CD14-positive monocyte (primary cell): ENCODE measurements around the gene DTD1. TPM values are rescaled to one million over a fixed set of nuclear protein-coding genes. Genes with fewer than 3 reads are reported as not detected.
A peak's percentile ranks its signal among the peaks of the same experiment; 100 is the strongest.

Source experiments
- DNase-seq, 3 donors: peaks; one replicate each; pipeline ENCODE4 v3.0.0-alpha.2; 2011 to 2022
- H2AFZ ChIP-seq: 2 replicates; pipeline ENCODE4 v1.6.0; 2012; ENCODE audit warnings: mild to moderate bottlenecking, low read depth, low read length, inconsistent platforms; ENCODE audit not compliant: insufficient read depth, poor library complexity, severe bottlenecking
- H3K27ac ChIP-seq, 2 donors: 1 replicate in 1 of 2; 2 replicates in 1 of 2; pipeline ENCODE4 v1.5.1; 2012 to 2013; ENCODE audit warnings: low read length in 2 of 2, control low read depth in 1 of 2, inconsistent platforms in 1 of 2, low read depth in 1 of 2, mild to moderate bottlenecking in 1 of 2
- H3K27me3 ChIP-seq, 2 donors: one replicate each; pipeline versions ENCODE4 v1.6.0 to v1.6.1; 2011 to 2013; ENCODE audit warnings: low read length in 2 of 2; ENCODE audit not compliant: control insufficient read depth in 2 of 2, insufficient read depth in 2 of 2
- H3K36me3 ChIP-seq, 2 donors: replicated peaks in 1 of 2; 1 replicate in 1 of 2; 2 replicates in 1 of 2; pipeline versions ENCODE4 v1.5.1 to v1.6.1; 2012 to 2013; ENCODE audit warnings: low read length in 2 of 2, control low read depth in 1 of 2, inconsistent platforms in 1 of 2, mild to moderate bottlenecking in 1 of 2; ENCODE audit not compliant: insufficient read depth in 2 of 2, control insufficient read depth in 1 of 2
- H3K4me1 ChIP-seq, 2 donors: 1 replicate in 1 of 2; 2 replicates in 1 of 2; pipeline versions ENCODE4 v1.5.1 to v1.6.1; 2012 to 2013; ENCODE audit warnings: low read length in 2 of 2, control low read depth in 1 of 2, inconsistent platforms in 1 of 2, mild to moderate bottlenecking in 1 of 2, moderate library complexity in 1 of 2; ENCODE audit not compliant: insufficient read depth in 2 of 2, control insufficient read depth in 1 of 2
- H3K4me2 ChIP-seq: replicated peaks from 2 replicates; pipeline ENCODE3; 2012; ENCODE audit warnings: low read length, moderate library complexity, mild to moderate bottlenecking; ENCODE audit not compliant: poor library complexity, severe bottlenecking; ENCODE audit errors: extremely low read depth
- H3K4me3 ChIP-seq, 3 experiments: fragments of 200-600 bp in 1 of 3; sonication (generic) in 1 of 3; replicated peaks in 1 of 3; 1 replicate in 2 of 3; 2 replicates in 1 of 3; pipeline ENCODE4 v1.5.1; 2011 to 2013; ENCODE audit warnings: low read length in 3 of 3, mild to moderate bottlenecking in 3 of 3, control low read depth in 2 of 3, low read depth in 2 of 3, inconsistent platforms in 1 of 3, moderate library complexity in 1 of 3
- H3K79me2 ChIP-seq: 2 replicates; pipeline ENCODE4 v1.6.0; 2012; ENCODE audit warnings: mild to moderate bottlenecking, control low read depth, inconsistent platforms, low read length, moderate library complexity; ENCODE audit not compliant: insufficient read depth
- H3K9ac ChIP-seq: 2 replicates; pipeline ENCODE4 v1.6.0; 2017; ENCODE audit warnings: low read length, mild to moderate bottlenecking; ENCODE audit not compliant: insufficient read depth, poor library complexity, severe bottlenecking
- H3K9me3 ChIP-seq, 2 donors: replicated peaks in 1 of 2; 1 replicate in 1 of 2; 2 replicates in 1 of 2; pipeline versions ENCODE4 v1.5.1 to v1.6.1; 2012 to 2013; ENCODE audit warnings: low read length in 2 of 2, control low read depth in 1 of 2; ENCODE audit not compliant: control insufficient read depth in 1 of 2, insufficient read depth in 1 of 2
- H4K20me1 ChIP-seq: 2 replicates; pipeline ENCODE4 v1.6.0; 2012; ENCODE audit warnings: mild to moderate bottlenecking, low read length, control low read depth, moderate library complexity; ENCODE audit not compliant: insufficient read depth
- H3K27ac Mint-ChIP-seq, 7 donors: one replicate each; pipeline ENCODE4 v1.8.0; 2020; ENCODE audit warnings: mild to moderate bottlenecking in 7 of 7, mixed read lengths in 7 of 7, moderate library complexity in 6 of 7, inconsistent platforms in 2 of 7
- H3K27me3 Mint-ChIP-seq, 3 donors: one replicate each; pipeline ENCODE4 v1.8.0; 2021 to 2022; ENCODE audit warnings: low read depth in 3 of 3, mild to moderate bottlenecking in 3 of 3, mixed read lengths in 3 of 3, moderate library complexity in 3 of 3, inconsistent platforms in 1 of 3
- H3K36me3 Mint-ChIP-seq, 2 donors: one replicate each; pipeline ENCODE4 v1.8.0; 2020; ENCODE audit warnings: mixed read lengths in 2 of 2, inconsistent platforms in 1 of 2, mild to moderate bottlenecking in 1 of 2
- H3K4me1 Mint-ChIP-seq: one replicate; pipeline ENCODE4 v1.8.0; 2020; ENCODE audit warnings: mild to moderate bottlenecking, mixed read lengths
- H3K4me3 Mint-ChIP-seq, 2 donors: one replicate each; pipeline ENCODE4 v1.8.0; 2020; ENCODE audit warnings: mild to moderate bottlenecking in 2 of 2, mixed read lengths in 2 of 2, moderate library complexity in 1 of 2
- H3K9me3 Mint-ChIP-seq, 7 donors: one replicate each; pipeline ENCODE4 v1.8.0; 2020 to 2022; ENCODE audit warnings: mixed read lengths in 7 of 7, mild to moderate bottlenecking in 6 of 7, moderate library complexity in 6 of 7, inconsistent platforms in 2 of 7
- WGBS: methylation state at CpG from one replicate; pipeline ENCODE4 v1.1.5; 2013; ENCODE audit warnings: missing lambda C conversion rate; ENCODE audit not compliant: insufficient coverage; 5-methylcytosine and 5-hydroxymethylcytosine counted together
- intact Hi-C, 2 donors: fragments of 100-400 bp; cut with micrococcal nuclease; formaldehyde crosslinking; loops; one replicate each; pipeline versions ENCODE4 v1.15.0 to v1.15.1; 2023
- polyA plus RNA-seq, 3 donors: library from polyadenylated mRNA; depleted of rRNA in 1 of 3; unstranded in 2 of 3; stranded (reverse) in 1 of 3; fragments of 300-500 nt in 2 of 3; fragments of >200 nt in 1 of 3; fragmentation: Illumina TruSeq in 2 of 3; gene quantifications; 1 replicate in 2 of 3; 2 replicates in 1 of 3; pipeline ENCODE4 v1.2.3, GENCODE V29; 2012 to 2021
- TF ChIP-seq, protein P1 (sequence below): fragments of 200-600 bp; IDR thresholded peaks from one replicate; pipeline ENCODE4 v1.8.0; 2022; ENCODE audit warnings: antibody characterized with exemption, mild to moderate bottlenecking

DTD1 gene
- polyA plus RNA-seq, 3 donors, result 18.8 to 33.6 (median 26.3) TPM

DNA sequence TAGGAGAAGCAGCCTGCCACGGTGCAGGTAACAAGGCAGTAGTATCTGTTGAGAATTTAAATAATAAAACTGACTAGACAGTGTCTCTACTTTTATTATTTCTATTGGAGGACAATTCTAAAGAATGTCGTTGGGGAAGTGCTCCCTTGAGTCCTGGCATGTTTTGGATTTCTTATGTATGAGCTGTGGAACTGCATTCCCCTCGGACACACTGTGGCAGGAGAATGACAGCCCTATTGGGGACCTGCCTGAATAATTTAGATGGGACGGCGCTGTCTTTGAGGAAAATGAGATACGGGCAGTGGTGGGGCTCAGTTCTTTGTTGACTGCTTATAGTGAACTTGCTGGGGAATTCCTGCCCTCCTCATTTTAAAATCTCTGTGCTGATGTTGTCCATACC is 223.3 kb downstream of the DTD1 start:
- no peaks in the 10 kb centered on the region for H3K79me2 ChIP-seq
- no peaks in the 10 kb centered on the region for H3K9me3 ChIP-seq
- Mint-ChIP-seq H3K36me3 (no peaks in the 10 kb centered on the region), H3K4me3 (no peak overlapping the region), H3K27ac (peak overlapping the region in 1 of 7 donors; percentile 16), H3K27me3 (peaks cover 2 to 4% (median 2%) of the 10 kb centered on the region in 3 donors), H3K4me1 (no peaks in the 10 kb centered on the region), H3K9me3 (peaks cover 0 to 6% (median 0%) of the 10 kb centered on the region in 7 donors)
- H3K36me3 ChIP-seq, result no peaks in the 10 kb centered on the region
- TF ChIP-seq, protein P1, sequence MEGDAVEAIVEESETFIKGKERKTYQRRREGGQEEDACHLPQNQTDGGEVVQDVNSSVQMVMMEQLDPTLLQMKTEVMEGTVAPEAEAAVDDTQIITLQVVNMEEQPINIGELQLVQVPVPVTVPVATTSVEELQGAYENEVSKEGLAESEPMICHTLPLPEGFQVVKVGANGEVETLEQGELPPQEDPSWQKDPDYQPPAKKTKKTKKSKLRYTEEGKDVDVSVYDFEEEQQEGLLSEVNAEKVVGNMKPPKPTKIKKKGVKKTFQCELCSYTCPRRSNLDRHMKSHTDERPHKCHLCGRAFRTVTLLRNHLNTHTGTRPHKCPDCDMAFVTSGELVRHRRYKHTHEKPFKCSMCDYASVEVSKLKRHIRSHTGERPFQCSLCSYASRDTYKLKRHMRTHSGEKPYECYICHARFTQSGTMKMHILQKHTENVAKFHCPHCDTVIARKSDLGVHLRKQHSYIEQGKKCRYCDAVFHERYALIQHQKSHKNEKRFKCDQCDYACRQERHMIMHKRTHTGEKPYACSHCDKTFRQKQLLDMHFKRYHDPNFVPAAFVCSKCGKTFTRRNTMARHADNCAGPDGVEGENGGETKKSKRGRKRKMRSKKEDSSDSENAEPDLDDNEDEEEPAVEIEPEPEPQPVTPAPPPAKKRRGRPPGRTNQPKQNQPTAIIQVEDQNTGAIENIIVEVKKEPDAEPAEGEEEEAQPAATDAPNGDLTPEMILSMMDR, result no peak
- DNase-seq, result no peak
- no peak overlapping the region for H3K9ac ChIP-seq
- no peak overlapping the region for H3K4me3 ChIP-seq
- no peaks in the 10 kb centered on the region for H3K4me1 ChIP-seq
- H2AFZ ChIP-seq, result no peak overlapping the region
- no peak overlapping the region for H3K4me2 ChIP-seq
- no peaks in the 10 kb centered on the region for H3K27me3 ChIP-seq
- intact Hi-C loops, result no loop called here
- 80% methylated on average over 2 of the region's 6 CpGs for WGBS
- H3K27ac ChIP-seq, result no peak overlapping the region
- H4K20me1 ChIP-seq, result no peaks in the 10 kb centered on the region

DNA sequence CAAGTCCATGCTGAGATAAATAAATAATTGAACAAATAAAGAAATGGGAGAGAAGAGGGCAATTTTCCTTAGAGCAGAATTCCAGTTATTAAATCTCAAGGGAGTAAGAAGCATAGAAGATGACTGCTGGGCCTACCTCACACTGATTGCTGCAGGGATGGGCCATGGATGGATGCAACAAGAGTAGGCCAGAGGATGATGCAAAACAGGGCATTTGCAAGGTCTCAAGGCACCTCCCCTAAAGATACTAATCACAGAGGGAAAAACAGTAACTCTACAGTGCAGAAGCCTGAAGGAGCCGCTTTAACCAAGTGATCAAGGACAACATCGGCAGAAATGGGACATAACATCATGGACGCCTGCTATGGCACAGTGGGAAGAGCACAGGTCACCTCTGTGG is 224.1 kb downstream of the DTD1 start:
- intact Hi-C loops, result no loop called here
- Mint-ChIP-seq H3K4me3 (no peak overlapping the region), H3K36me3 (no peaks in the 10 kb centered on the region), H3K4me1 (no peaks in the 10 kb centered on the region), H3K27ac (no peak overlapping the region), H3K27me3 (peaks cover 2 to 4% (median 2%) of the 10 kb centered on the region in 3 donors), H3K9me3 (peaks cover 0 to 6% (median 0%) of the 10 kb centered on the region in 7 donors)
- Histone ChIP-seq H3K4me3 (no peak overlapping the region), H2AFZ (no peak overlapping the region), H3K9me3 (no peaks in the 10 kb centered on the region), H4K20me1 (no peaks in the 10 kb centered on the region), H3K4me1 (no peaks in the 10 kb centered on the region), H3K27ac (no peak overlapping the region), H3K9ac (no peak overlapping the region), H3K4me2 (no peak overlapping the region), H3K79me2 (no peaks in the 10 kb centered on the region), H3K36me3 (no peaks in the 10 kb centered on the region), H3K27me3 (no peaks in the 10 kb centered on the region)
- 100% methylated on average over 1 of the region's 3 CpGs for whole genome bisulfite sequencing
- TF ChIP-seq, protein P1, result no peak
- no peak for DNase-seq
